Measurements from ENCODE around the gene NAP1L1.

Gene NAP1L1

DNA sequence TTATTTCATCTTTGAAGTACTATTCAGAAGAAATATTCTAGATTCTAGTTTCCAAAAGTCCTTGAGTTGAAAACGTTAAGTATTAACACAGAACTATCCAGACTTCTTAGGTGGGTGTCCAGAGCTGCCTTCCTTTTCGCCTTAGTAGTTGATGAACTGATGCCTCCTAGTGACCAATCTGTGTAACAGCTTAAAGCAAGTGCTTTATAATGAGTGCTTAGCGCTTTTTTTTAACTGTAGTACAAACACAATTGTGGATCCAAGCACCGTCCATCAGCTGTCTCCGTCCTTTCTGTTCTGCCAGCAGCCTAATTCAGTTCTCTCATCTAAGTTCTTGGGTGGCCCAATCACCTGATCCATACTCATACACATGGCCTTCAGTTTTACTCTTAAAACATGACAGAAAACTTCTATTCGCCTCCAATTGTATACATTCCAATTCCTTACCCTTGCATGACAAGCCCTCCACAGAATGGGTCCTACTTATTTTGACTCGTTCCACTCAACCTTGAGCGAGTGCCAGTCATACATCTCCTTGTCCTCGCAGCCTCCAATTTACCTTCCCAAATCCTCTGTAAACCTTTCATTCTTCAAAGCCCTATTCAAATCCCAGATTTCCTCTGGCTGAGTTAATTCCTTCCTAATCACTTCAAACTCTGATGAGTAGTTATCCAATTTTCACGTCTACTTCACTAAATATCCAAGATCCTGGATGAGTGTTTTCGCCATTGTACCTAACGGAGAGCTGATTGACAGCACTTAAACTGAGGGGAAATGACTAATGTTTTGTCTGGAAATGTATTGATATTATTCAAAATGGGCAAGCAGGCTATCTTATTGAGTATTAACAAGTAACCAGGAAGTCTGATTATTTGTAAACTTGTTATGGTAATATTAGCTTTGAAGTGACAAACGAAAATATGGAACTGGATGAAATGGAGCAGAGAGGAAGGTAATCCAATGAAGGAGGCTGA, 47.1 kb downstream of the NAP1L1 start:
- peak in 1 of 2 donors; percentile 90 for DNase-seq

DNA sequence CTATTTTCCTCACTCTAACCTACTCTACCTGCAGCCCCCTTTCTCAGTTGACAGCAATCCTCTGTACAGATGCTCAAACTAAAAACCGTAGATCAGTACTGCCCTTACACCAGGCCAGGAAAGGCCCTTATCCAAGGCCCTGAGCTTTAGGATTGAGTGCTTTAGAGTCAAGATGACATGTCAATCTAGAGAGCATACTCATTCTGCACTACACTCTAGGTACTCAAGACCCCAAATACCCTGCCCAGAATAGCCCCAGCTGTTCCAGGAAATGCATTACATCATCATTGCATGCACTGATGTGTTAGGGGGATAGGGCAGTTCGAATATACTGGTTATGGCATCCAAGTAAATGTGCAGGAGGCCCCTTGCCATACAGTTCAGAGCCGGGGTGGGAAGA, 49.4 kb downstream of the NAP1L1 start:
- DNase-seq = no peak

DNA sequence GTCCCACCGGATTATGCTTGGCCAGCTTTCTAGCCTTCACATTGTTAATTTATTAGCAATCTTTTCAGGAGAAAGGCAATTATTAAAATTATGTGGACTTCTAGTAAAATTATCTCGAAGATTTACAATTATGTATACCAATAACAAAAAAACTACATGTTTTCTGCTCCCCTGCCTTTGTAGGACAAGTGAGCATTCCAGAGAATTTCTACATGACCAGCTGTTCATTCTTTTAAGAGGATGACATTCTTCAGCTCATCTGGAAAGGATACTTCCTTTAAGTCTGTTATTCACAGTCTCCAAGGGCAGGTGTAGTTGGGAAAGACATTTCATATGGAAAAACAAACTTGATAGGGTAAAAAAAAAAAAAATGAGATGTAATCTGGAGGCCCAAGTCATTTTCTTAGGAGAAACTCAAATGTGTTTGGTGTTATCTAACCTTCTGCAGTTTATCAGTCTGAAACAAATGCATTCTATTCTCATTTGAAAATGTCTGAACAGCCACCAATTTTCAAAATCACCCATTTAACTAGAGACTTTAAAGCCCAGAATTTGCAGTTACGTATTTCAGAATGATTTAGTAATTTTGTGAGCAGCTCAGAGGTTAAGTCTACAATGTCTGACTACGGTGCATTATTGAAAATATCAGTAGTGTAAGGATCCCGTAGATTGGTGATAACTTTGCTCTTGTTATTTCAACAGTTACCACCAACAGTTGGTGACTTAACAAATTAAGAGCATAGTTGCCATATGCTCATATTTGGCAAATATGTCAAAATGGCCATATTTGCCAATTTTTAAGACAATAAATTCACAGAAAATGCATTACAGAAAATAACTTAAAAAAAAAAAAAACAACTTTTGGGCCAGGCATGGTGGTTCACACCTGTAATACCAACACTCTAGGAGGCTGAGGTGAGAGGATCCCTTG, 51.1 kb downstream of the NAP1L1 start:
- DNase-seq = no peak

DNA sequence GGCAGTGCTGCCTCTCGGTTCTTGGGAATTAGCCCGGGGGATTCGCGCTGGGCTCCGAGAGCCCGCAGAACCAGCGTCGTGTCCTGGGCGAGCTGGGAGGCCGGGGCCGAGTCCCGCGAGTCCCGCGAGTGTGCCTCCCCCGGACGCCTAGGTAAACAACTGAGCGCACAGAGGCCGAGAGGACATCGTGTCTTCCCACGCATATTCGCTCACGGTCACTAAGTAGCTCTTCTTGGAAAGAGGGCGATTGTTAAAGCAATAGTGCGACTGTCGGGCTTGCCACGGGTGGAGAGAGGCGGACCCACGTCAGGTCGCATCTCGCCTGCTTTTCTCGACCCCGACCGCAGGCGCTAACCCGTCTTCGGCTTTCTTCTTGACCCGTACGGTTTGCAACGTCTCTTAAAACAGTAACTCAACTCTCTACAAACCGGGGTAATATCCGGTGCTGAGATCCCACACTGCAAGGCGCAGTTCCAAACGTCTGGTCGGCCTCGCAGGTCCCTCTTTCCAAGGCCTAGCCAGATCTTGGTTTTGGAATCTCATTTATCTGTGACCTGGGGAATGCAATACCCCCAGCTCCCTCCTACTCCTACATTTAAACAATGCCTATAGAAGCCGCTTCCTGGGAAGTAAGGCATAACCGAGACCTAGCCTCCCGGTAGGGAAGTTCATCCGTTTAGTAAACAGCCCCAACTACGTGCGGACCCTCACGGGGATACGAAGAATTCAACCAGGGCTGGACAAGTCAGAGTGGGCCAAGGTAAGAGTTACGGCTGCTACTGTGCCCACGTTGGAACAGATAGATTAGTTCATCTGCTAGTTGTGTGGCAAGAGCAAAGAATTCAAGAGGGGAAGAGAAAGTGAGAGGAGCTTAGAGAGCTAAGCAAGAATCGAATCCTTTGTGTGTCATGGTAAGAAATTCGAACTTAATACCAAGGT, 52.2 kb downstream of the NAP1L1 start:
- DNase-seq = peak in 1 of 2 donors; percentile 22

DNA sequence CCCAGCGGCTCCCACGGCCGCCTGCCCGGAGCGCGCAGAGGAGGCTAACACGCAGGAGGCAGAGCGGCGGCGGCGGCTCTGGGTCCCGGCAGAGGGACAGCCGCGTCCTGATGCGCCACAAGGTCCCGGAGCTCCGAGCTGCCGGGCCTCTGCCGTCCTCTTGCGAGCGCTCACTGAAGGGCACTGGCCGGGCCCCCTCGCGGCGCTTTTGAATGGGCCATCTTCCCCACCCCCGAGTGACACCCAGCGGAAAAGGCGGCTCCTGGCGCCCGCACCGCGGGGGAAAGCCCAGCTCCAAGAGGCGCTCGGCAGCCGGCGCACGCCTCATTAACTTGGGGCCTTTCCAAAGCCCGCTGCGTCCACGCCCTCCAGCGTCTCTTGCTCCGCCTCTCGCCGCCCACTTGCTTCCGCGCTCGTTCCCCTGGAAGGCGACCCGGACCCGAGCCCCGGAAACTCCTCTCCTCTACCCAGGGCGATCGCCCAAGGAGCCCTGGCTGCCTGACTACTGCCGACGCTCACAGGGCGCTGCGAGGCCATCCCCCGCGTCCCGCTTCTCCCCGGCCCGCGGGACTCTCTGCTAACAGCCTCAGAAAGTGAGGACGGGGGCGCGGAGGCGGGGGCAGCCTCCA, 53.0 kb downstream of the NAP1L1 start, which contains the start of gene PHLDA1:
PHLDA1 (minus strand) TSS at position 363 of the 629 bp plus-strand sequence.
- DNase-seq = peak; percentile 89 to 90

DNA sequence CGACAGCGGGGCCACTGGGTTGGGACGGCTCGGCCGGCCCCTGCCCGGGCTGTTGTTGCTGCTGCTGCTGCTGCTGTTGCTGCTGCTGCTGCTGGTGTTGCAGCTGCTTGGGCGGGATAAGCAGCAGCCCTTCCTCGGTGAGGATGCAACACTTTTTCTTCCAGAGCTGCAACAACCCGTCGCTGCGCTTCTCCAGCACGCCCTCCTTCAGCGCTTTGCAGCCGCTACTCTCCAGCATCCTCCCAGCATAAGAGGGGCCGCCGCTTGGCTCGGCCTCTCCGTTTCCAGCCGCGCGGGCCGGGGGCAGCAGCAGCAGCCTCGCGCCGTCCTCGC, 53.4 kb downstream of the NAP1L1 start:
- peak in 1 of 2 donors; percentile 73 for DNase-seq

DNA sequence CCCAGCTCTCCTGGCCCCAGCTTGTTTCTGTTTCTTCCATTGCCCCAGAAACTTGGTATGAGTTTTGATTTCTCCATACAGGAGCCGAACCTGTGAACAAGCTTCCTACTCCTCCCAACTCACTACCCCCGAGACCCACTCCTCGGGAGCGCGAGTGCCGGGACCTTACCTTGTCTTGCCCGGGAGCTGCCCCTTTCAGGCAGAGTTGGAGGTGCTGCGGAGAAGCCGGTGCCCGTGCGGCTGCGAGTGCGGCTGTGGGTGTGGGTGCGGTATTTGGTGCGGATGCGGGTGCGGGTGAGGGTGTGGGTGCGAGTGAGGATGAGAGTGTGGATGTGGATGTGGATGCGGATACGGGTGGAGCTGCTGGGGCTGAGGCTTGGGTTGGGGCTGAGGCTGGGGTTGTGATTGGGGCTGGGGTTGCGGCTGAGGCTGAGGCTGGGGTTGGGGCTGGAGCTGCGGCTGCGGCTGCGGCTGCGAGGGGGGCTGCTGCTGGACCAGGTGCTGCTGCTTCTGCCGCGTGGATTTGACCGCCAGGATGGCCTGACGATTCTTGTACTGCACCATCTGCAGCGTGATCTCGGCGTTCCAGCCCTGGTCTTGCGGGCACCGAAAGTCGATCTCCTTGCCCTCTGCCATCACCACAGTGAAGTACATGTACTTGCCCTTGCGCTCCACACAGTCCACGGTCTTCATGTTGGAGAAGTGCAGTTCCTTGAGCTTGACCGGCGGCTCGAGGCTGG, 54.0 kb downstream of the NAP1L1 start:
- DNase-seq = peak; percentile 21 to 64

DNA sequence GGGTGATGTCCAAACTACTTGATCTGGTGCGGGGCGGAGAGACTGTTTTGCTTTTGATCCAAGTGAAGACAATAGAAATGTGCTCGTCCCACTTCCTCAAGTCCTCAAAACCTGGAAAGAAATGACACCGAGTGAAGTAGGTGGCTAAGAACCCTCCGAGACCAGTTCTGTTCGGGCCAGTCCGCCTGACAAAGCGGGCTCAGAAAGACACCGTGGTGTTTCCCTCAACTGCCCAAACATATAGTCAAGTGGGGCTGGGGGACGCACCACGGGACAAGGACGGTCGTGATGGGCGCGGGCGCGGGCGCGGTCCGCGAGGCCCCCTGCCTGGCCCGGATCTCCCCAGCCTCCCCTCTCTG, 54.5 kb downstream of the NAP1L1 start:
- DNase-seq = peak in 1 of 2 donors; percentile 1

DNA sequence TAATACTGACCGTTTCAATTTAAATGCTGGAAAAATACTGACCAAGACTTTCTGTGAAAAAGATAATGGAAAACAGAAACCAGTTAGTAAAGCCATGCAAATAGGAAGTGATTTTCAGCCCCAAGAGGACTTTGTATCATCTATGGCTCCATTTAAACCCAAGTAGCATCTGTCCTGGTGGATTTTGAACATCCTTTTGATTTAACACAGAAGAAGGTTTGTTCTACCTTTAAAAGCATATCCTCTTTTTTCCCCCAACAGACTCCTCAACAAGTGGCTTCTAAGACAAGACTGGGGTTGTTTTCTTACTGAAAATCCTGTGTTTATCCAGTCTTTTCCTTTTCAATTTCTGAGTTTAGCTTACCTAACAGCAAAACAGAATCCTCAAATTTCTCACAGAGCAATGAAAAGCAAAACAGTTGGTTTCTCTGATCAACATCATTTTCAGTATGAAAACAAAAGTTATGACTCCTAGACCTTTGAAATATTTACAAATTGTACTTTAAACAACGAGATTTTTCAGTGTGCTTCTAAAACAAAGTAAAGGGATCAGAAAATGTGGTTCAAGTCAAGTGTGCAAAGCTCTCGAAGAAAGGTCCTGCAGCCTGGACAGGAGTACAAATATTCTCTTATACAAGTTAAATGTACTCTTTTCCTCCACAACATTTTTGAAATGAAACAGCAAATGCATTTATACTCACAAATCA, 55.8 kb downstream of the NAP1L1 start:
- DNase-seq = no peak

DNA sequence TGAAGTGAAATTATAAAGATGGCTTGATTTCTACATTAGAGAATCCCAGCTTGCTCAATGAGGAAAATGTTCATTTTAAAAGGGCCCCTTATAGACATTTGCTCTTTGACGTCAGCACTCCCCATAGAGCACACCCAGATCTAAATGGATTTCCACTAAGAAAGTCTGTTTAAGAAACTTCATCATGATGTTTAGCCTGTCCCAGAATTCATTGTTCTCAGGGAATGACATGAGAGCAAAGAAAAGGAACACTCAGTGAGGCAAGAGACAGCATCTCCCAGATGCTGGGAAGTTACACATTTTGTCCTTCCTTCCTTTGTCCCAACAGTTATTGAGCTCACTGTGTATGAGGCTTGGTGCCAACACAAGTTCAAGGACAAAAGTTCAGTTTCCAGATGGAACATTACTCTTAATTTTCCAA, 57.8 kb downstream of the NAP1L1 start:
- DNase-seq = no peak

DNA sequence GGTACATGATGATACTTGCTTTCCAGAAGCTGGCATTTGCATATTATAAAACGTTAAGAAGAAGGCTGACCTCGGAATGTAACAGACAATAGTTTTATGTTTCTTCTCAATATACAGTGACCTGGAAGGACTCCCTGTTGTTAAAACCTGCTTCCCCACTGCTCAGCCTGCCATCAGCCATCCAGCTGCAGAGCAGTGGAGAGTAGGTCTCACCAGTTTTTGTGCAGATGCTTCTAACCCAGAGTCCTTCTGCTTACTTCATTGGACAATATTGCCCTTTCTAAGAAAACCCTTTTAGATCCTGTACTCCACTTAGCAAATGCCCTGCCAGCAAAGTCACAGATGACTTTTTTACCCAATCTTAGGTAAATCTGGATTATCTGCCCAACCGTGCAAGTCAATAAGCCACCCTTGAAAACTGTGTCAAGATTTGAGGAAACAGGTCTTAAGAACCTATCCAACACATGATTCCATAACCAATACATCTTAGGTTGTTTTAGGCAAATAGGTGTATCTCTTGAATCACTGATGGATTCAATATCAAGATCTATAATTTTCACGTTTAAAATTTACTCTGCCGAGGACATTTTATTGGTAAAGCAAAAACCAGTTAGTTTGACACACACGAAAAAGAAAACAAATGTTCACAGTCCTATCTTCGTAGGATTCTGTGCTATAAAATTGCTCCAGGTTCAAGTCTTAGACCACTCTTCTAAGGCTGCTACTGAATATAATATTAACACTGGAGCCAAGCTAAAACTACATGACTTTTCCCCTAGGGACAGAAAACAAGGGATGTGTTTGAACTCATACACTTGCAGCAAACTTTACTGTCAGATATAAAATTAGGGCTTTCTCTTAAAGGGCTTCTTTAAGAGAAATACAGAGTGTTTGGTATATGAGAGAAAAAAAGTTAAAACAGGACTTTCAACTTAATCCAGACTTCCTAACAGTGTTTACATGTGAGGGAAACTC, 58.6 kb downstream of the NAP1L1 start:
- no peak for DNase-seq

DNA sequence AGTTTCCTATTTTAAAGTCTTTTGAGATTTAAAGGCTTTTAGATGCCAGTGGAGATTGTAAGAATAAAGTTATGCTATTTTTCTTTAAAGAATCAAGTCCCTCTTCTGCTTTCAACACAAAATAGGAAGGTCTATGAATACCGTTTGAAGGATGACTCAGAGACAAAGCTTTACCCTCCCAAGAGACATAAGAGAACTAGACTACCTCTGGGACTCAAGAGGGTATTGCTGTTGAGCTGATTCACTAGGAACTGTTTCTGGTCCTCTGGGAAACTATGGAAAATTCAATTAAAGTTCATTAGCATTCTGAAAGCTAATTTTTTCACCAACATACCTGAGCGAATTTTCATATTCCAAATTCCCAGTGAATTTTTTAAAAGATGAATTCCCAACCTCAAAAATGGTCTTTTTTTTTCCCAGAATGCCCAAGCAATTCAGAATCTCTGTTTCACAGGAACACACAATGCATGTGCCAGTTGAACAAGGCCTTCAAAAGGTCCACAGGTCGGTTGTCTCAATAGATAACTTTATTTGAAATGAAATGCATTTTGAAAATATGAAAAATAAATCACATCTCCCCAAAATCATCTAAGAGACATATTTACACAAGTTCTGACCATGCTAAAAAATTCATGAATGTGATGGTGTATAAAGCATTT, 59.4 kb downstream of the NAP1L1 start:
- no peak for DNase-seq

DNA sequence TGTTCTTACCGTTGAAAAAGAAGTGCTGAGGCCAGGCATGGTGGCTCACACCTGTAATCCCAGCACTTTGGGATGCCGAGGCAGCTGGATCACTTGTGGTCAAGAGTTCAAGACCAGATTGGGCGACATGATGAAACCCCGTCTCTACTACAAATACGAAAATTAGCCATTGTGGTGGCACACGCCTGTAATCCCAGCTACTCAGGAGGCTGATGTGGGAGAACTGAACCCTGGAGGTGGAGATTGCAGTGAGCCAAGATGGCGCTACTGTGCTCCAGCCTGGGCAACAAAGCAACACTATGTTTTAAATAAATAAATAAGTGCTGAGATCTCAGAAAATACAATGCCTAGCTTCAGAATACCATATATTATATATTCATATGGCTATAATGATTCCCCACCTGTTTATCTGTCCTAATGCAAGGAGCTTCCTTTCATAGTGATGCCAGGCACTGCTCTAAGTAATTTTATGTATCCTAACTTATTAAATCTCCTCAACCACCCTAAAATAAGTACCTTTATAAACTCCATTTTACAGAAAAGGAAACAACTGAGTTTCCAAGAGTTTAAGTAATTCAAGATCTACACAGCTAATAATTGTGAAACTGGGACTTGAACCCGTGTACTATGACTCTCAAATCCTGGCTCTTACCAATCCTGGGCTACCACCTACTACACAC, 60.2 kb downstream of the NAP1L1 start:
- DNase-seq = no peak

DNA sequence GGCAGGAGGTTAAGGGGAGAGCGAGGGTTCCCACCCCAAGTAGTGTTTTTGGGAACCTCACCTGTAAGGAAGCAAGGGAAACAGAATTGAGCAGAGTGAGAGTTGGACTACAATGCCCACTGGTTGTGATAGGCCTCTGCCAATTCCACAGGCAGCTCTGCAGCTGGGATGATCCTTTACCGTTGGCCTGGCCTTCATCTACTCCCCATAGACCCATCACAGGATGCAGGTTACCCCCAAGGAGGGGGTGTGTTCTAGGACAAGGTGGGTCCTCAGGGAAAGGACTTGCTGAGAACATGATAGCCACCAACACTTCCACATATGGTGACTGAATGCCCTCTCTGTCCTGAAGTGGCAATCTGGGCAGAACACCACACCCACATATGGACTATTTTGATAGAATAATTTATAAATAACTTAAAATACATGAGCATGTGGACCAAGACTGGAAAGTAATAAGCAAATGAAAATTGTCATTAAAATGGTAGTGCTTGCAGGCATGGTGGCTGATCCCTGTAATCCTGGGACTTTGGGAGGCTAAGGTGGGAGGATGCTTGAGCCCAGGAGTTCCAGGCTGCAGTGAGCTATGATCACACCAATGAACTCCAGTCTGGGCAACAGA, 61.3 kb downstream of the NAP1L1 start:
- DNase-seq = no peak

DNA sequence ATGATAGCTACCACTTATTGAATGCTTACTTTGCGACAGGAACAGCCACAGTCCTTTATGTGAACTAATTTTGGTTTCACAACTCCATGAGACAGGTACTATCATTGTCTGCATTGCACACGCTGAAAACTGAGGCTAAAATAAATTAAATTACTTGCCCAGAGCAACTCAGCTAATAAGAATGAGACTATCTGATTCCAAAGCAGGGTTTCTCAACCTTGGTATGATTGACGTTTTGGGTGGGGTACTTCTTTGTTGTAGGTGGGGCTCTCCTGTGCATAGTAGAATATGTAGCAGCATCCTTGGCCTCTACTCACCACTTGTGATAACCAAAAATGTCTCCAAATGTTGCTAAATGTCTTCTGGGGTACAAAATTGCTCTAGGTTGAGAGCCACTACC, 62.0 kb downstream of the NAP1L1 start:
- no peak for DNase-seq

DNA sequence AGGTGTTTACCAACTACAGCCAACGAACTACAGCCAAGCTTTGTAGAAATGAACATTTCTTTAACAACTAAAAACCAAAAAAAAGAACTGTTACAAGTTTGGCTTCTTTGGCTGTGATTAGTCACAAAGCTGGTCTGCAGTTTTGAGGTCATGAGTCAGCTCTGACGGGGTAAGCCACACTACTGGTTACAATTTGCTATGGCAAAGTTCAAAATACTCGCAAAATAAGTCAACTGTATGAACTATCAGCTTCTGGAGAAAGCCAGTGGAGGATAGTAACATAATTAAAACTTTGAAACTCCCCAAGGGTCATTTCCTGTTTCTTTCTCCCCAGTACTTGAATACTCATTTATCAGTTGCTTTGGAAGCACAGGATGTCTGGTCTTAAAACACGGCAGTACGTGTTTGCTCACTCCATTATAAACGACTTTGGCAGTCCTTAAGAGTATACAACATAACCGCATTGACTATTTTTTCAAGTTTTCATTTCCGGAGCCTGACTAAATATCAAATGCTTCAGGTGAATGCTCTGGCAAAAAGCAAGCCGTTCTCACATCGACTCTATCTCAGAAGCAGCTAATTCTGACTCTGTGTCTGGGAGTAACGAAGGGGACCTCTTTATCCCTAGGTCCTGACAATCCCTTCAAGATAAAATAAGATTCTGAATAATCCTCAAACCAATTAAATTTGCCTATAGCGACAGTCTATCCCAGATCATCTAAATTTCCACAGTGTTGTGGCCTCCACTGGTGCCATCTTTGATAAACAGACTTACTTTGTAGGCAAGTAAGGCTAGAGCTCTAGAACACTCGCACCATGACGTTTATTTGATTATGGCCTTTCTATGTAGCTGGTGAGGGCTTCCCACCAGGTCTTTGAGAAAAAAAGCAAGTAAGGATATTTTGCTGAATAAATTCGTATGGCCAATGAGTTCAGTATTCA, 63.5 kb downstream of the NAP1L1 start:
- DNase-seq = no peak
